ENCODE results near the gene FRAS1. TPM values are rescaled to one million over a fixed set of nuclear protein-coding genes. Genes with fewer than 3 reads are reported as not detected.

FRAS1 gene
- total RNA-seq, 1 donor from 2014 or later: 163 TPM

- H3K4me3 Mint-ChIP-seq (ENCODE audit: low read depth): no peak overlapping the region
- H3K4me1 Mint-ChIP-seq (ENCODE audit: low read depth): peaks cover 49% of the 10 kb centered on the region
- H3K36me3 Mint-ChIP-seq (ENCODE audit: insufficient read depth): no peaks in the 10 kb centered on the region
- TF ChIP-seq, protein P1, sequence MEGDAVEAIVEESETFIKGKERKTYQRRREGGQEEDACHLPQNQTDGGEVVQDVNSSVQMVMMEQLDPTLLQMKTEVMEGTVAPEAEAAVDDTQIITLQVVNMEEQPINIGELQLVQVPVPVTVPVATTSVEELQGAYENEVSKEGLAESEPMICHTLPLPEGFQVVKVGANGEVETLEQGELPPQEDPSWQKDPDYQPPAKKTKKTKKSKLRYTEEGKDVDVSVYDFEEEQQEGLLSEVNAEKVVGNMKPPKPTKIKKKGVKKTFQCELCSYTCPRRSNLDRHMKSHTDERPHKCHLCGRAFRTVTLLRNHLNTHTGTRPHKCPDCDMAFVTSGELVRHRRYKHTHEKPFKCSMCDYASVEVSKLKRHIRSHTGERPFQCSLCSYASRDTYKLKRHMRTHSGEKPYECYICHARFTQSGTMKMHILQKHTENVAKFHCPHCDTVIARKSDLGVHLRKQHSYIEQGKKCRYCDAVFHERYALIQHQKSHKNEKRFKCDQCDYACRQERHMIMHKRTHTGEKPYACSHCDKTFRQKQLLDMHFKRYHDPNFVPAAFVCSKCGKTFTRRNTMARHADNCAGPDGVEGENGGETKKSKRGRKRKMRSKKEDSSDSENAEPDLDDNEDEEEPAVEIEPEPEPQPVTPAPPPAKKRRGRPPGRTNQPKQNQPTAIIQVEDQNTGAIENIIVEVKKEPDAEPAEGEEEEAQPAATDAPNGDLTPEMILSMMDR (IDR thresholded peaks at IDR 0.05; ENCODE audit: unreplicated experiment): no peak
- DNase-seq (ENCODE audit: low spot score, unreplicated experiment): no peak
- H3K27me3 Mint-ChIP-seq: no peaks in the 10 kb centered on the region
- H3K27ac Mint-ChIP-seq: no peak overlapping the region
- H3K9me3 Mint-ChIP-seq (ENCODE audit: low read depth): no peaks in the 10 kb centered on the region
These were observed 108.6 kb downstream of the FRAS1 start for GRCh38 chr4:78165758-78166157.

GRCh38 chr4:78166622-78167021, 109.5 kb downstream of the FRAS1 start:
- TF ChIP-seq, protein P1 (IDR thresholded peaks at IDR 0.05; ENCODE audit: unreplicated experiment): no peak
- no peaks in the 10 kb centered on the region for H3K36me3 Mint-ChIP-seq (ENCODE audit: insufficient read depth)
- peaks cover 46% of the 10 kb centered on the region for H3K4me1 Mint-ChIP-seq (ENCODE audit: low read depth)
- peak overlapping the region; percentile 40 for H3K27ac Mint-ChIP-seq
- no peak overlapping the region for H3K4me3 Mint-ChIP-seq (ENCODE audit: low read depth)
- H3K27me3 Mint-ChIP-seq: no peaks in the 10 kb centered on the region
- no peaks in the 10 kb centered on the region for H3K9me3 Mint-ChIP-seq (ENCODE audit: low read depth)
- no peak for DNase-seq (ENCODE audit: low spot score, unreplicated experiment)

- TF ChIP-seq, protein P1 (IDR thresholded peaks at IDR 0.05; ENCODE audit: unreplicated experiment): no peak
- no peak overlapping the region for H3K27ac Mint-ChIP-seq
- no peaks in the 10 kb centered on the region for H3K27me3 Mint-ChIP-seq
These were observed 110.4 kb downstream of the FRAS1 start for GRCh38 chr4:78167510-78167909.

DNA sequence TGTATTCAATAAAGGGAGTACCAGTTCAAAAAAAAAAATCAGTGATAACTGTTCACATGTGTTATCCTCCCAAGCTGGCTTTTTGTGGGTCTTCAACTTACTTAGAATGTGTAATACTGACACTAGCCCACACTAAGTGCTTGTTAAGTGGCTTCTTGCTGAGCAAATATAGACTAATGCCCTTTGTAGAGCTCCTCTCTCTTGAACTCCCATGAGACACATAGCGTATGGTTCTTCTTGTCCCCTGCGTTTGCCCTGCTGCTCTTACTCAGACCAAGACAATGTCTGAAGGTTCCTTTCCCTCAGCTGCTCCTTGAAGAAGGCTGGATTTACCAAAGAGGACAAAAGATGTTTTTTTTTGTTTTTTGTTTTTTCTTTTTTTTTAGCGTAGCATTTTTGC, 110.9 kb downstream of the FRAS1 start:
- H3K27ac Mint-ChIP-seq: no peak overlapping the region
- H3K27me3 Mint-ChIP-seq: no peaks in the 10 kb centered on the region
- peaks cover 38% of the 10 kb centered on the region for H3K4me1 Mint-ChIP-seq (ENCODE audit: low read depth)
- no peak overlapping the region for H3K4me3 Mint-ChIP-seq (ENCODE audit: low read depth)
- TF ChIP-seq, protein P1 (IDR thresholded peaks at IDR 0.05; ENCODE audit: unreplicated experiment): no peak
- no peaks in the 10 kb centered on the region for H3K9me3 Mint-ChIP-seq (ENCODE audit: low read depth)
- H3K36me3 Mint-ChIP-seq (ENCODE audit: insufficient read depth): no peaks in the 10 kb centered on the region
- no peak for DNase-seq (ENCODE audit: low spot score, unreplicated experiment)

More at GRCh38 chr4:78167510-78167909, 110.4 kb downstream of the FRAS1 start:
- DNase-seq (ENCODE audit: low spot score, unreplicated experiment): no peak
- Mint-ChIP-seq H3K4me1 (ENCODE audit: low read depth) (peaks cover 42% of the 10 kb centered on the region), H3K4me3 (ENCODE audit: low read depth) (no peak overlapping the region), H3K9me3 (ENCODE audit: low read depth) (no peaks in the 10 kb centered on the region), H3K36me3 (ENCODE audit: insufficient read depth) (no peaks in the 10 kb centered on the region)

GRCh38 chr4:78169728-78170127, 112.6 kb downstream of the FRAS1 start:
- H3K27me3 Mint-ChIP-seq: no peaks in the 10 kb centered on the region
- DNase-seq (ENCODE audit: low spot score, unreplicated experiment): no peak
- no peaks in the 10 kb centered on the region for H3K36me3 Mint-ChIP-seq (ENCODE audit: insufficient read depth)
- no peak overlapping the region for H3K4me3 Mint-ChIP-seq (ENCODE audit: low read depth)
- no peaks in the 10 kb centered on the region for H3K9me3 Mint-ChIP-seq (ENCODE audit: low read depth)
- TF ChIP-seq, protein P1 (IDR thresholded peaks at IDR 0.05; ENCODE audit: unreplicated experiment): no peak
- no peak overlapping the region for H3K27ac Mint-ChIP-seq
- peaks cover 29% of the 10 kb centered on the region for H3K4me1 Mint-ChIP-seq (ENCODE audit: low read depth)

All from progenitor cell of endocrine pancreas (in vitro differentiated cells).